IMR-90 (cell line): Measurements from ENCODE around the gene PAFAH1B2. TPM values are rescaled to one million over a fixed set of nuclear protein-coding genes. Genes with fewer than 3 reads are reported as not detected.

ENCODE experiments used
- ATAC-seq: fragments of 200-7000 bp; cut with Tn5 transposase; 2 replicates; pipeline ENCODE4 v1.9.1; 2020; ENCODE audit warnings: low read depth, mild to moderate bottlenecking, moderate library complexity
- BruUV-seq: library from RNA; stranded (reverse); fragments of 400-500 nt; replicated peaks from 2 replicates; lab custom pipeline; 2021; lab: Mats Ljungman, UMichigan
- CTCF ChIA-PET: fragments of 300-600 bp; formaldehyde crosslinking; extraction: SDS; loops from one replicate; lab custom pipeline; 2021; ENCODE audit warnings: antibody characterized with exemption; lab: Yijun Ruan, JAX
- POLR2A ChIA-PET: fragments of 300-600 bp; sonication (Branson Sonifier 250); formaldehyde crosslinking; loops from one replicate; lab custom pipeline; 2022; ENCODE audit warnings: antibody characterized with exemption; ENCODE audit not compliant: unreplicated experiment; lab: Charles Lee
- DNase-seq: peaks from one replicate; pipeline ENCODE4 v3.0.0; 2013
- H2AFZ ChIP-seq: replicated peaks from 2 replicates; pipeline ENCODE3; 2013; ENCODE audit warnings: low read length, mild to moderate bottlenecking; ENCODE audit not compliant: poor library complexity
- H2AK5ac ChIP-seq: 2 replicates; pipeline ENCODE4 v1.6.1; 2013; ENCODE audit warnings: low read depth, low read length, inconsistent platforms
- H2AK9ac ChIP-seq: replicated peaks from 2 replicates; pipeline ENCODE3; 2013; ENCODE audit warnings: mild to moderate bottlenecking, low read depth, low read length, moderate library complexity; ENCODE audit not compliant: poor library complexity
- H2BK120ac ChIP-seq: 2 replicates; pipeline ENCODE4 v1.6.1; 2013; ENCODE audit warnings: low read depth, low read length, inconsistent platforms
- H2BK15ac ChIP-seq: 3 replicates; pipeline ENCODE4 v1.6.1; 2013; ENCODE audit warnings: low read depth, low read length, inconsistent platforms
- H2BK20ac ChIP-seq: 2 replicates; pipeline ENCODE4 v1.6.1; 2013; ENCODE audit warnings: low read depth, mild to moderate bottlenecking, inconsistent platforms, low read length, moderate library complexity
- H2BK5ac ChIP-seq: 2 replicates; pipeline ENCODE4 v1.6.1; 2013; ENCODE audit warnings: mild to moderate bottlenecking, low read depth, low read length, inconsistent platforms; ENCODE audit not compliant: poor library complexity, severe bottlenecking
- H3K14ac ChIP-seq: replicated peaks from 2 replicates; pipeline ENCODE4 v1.6.1; 2013; ENCODE audit warnings: low read depth, low read length, inconsistent platforms
- H3K18ac ChIP-seq: 2 replicates; pipeline ENCODE4 v1.6.1; 2013; ENCODE audit warnings: low read depth, low read length, control low read depth
- H3K23ac ChIP-seq: 2 replicates; pipeline ENCODE4 v1.6.1; 2013; ENCODE audit warnings: low read depth, low read length, inconsistent platforms
- H3K27ac ChIP-seq: 2 replicates; pipeline ENCODE4 v1.5.1; 2013; ENCODE audit warnings: mild to moderate bottlenecking, control low read depth, low read length; ENCODE audit not compliant: insufficient read depth
- H3K27me3 ChIP-seq: 2 replicates; pipeline ENCODE4 v1.6.1; 2013; ENCODE audit warnings: low read length; ENCODE audit not compliant: control insufficient read depth, insufficient read depth
- H3K36me3 ChIP-seq: 2 replicates; pipeline ENCODE4 v1.6.1; 2013; ENCODE audit warnings: low read length, mixed read lengths; ENCODE audit not compliant: control insufficient read depth, insufficient read depth
- H3K4ac ChIP-seq: 2 replicates; pipeline ENCODE4 v1.6.1; 2013; ENCODE audit warnings: low read depth, low read length, inconsistent platforms
- H3K4me1 ChIP-seq: 2 replicates; pipeline ENCODE4 v1.6.1; 2013; ENCODE audit warnings: low read length, mixed read lengths; ENCODE audit not compliant: control insufficient read depth, insufficient read depth
- H3K4me2 ChIP-seq: 2 replicates; pipeline ENCODE4 v1.6.1; 2013; ENCODE audit warnings: low read depth, mild to moderate bottlenecking, control low read depth, low read length, moderate library complexity
- H3K4me3 ChIP-seq: 2 replicates; pipeline ENCODE4 v1.5.1; 2013; ENCODE audit warnings: low read depth, mild to moderate bottlenecking, control low read depth, low read length, moderate library complexity; ENCODE audit not compliant: insufficient read depth
- H3K56ac ChIP-seq: 2 replicates; pipeline ENCODE4 v1.6.1; 2013; ENCODE audit warnings: low read length, inconsistent platforms; ENCODE audit not compliant: insufficient read depth; ENCODE audit errors: extremely low read depth
- H3K79me1 ChIP-seq, 2 experiments: 2 replicates each; pipeline ENCODE4 v1.6.1; 2013; ENCODE audit warnings: low read length in 2 of 2, inconsistent platforms in 1 of 2, low read depth in 1 of 2
- H3K9ac ChIP-seq: 2 replicates; pipeline ENCODE4 v1.6.1; 2013; ENCODE audit warnings: low read depth, low read length, control low read depth
- H3K9me1 ChIP-seq: 2 replicates; pipeline ENCODE4 v1.6.1; 2013; ENCODE audit warnings: low read length, inconsistent platforms; ENCODE audit not compliant: insufficient read depth
- H3K9me3 ChIP-seq: 2 replicates; pipeline ENCODE4 v1.6.1; 2013; ENCODE audit warnings: low read length; ENCODE audit not compliant: control insufficient read depth, insufficient read depth
- H4K20me1 ChIP-seq: 2 replicates; pipeline ENCODE4 v1.6.1; 2013; ENCODE audit warnings: low read length, inconsistent platforms; ENCODE audit not compliant: insufficient read depth
- H4K5ac ChIP-seq: 2 replicates; pipeline ENCODE4 v1.6.1; 2013; ENCODE audit warnings: mild to moderate bottlenecking, low read depth, low read length, control low read depth
- H4K8ac ChIP-seq, 2 experiments: 2 replicates each; pipeline ENCODE4 v1.6.1; 2013; ENCODE audit warnings: low read depth in 2 of 2, low read length in 2 of 2, control low read depth in 1 of 2, inconsistent platforms in 1 of 2
- H4K91ac ChIP-seq: 2 replicates; pipeline ENCODE4 v1.6.1; 2013; ENCODE audit warnings: low read depth, low read length, inconsistent platforms; ENCODE audit not compliant: insufficient read depth
- BHLHE40 ChIP-seq: fragments of 150-350 bp; IDR thresholded peaks from 2 replicates; pipeline ENCODE4 v1.6.1; 2016; ENCODE audit warnings: mild to moderate bottlenecking, low read depth, low read length
- CEBPB ChIP-seq: IDR thresholded peaks from 2 replicates; pipeline ENCODE4 v1.6.1; 2012; ENCODE audit warnings: low read depth, low read length, improper control_type of control experiment
- CHD1 ChIP-seq: IDR thresholded peaks from 2 replicates; pipeline ENCODE4 v1.6.1; 2012; ENCODE audit warnings: low read depth, low read length, improper control_type of control experiment
- CTCF ChIP-seq: conservative IDR thresholded peaks from 2 replicates; pipeline ENCODE4 v1.5.1; 2012; ENCODE audit warnings: mild to moderate bottlenecking, low read depth, low read length, improper control_type of control experiment
- MAFK ChIP-seq: IDR thresholded peaks from 2 replicates; pipeline ENCODE4 v1.6.1; 2012; ENCODE audit warnings: low read depth, low read length, improper control_type of control experiment
- MXI1 ChIP-seq: IDR thresholded peaks from 2 replicates; pipeline ENCODE4 v1.6.1; 2012; ENCODE audit warnings: low read depth, mild to moderate bottlenecking, low read length, moderate library complexity, borderline replicate concordance
- POLR2A ChIP-seq: IDR thresholded peaks from 2 replicates; pipeline ENCODE4 v1.6.1; 2012; ENCODE audit warnings: mild to moderate bottlenecking, low read depth, low read length
- RAD21 ChIP-seq: IDR thresholded peaks from 2 replicates; pipeline ENCODE4 v1.6.1; 2012; ENCODE audit warnings: low read length, improper control_type of control experiment
- RCOR1 ChIP-seq: IDR thresholded peaks from 2 replicates; pipeline ENCODE4 v1.6.1; 2012; ENCODE audit warnings: mild to moderate bottlenecking, low read length, improper control_type of control experiment; ENCODE audit not compliant: insufficient replicate concordance
- SMC3 ChIP-seq: fragments of 150-350 bp; IDR thresholded peaks from 2 replicates; pipeline ENCODE4 v1.6.1; 2016; ENCODE audit warnings: low read depth, mild to moderate bottlenecking, antibody characterized with exemption, low read length, moderate library complexity
- WGBS, 2 experiments: methylation state at CpG; one replicate each; pipeline versions ENCODE4 v1.1.5 to v1.1.7; 2013; ENCODE audit warnings: missing lambda C conversion rate in 2 of 2; ENCODE audit not compliant: insufficient read length in 1 of 2; ENCODE audit errors: extremely low coverage in 2 of 2; 5-methylcytosine and 5-hydroxymethylcytosine counted together
- dilution Hi-C: fragments of 300-500 bp; cut with HindIII; formaldehyde crosslinking; loops from one replicate; pipeline ENCODE4 v1.14.3; 2018; ENCODE audit warnings: low sequenced_read_pairs; ENCODE audit not compliant: unreplicated experiment
- in situ Hi-C: fragments of 300-500 bp; cut with MboI; formaldehyde crosslinking; loops from 3 replicates; pipeline ENCODE4 v1.14.3; 2019; ENCODE audit warnings: low sequenced_read_pairs, inconsistent platforms, mixed read lengths
- intact Hi-C: fragments of 100-400 bp; cut with micrococcal nuclease; formaldehyde crosslinking; loops from 2 replicates; pipeline ENCODE4 v1.10.0; 2022
- polyA plus RNA-seq, 3 experiments: library from polyadenylated mRNA; depleted of rRNA; stranded (reverse); fragments of >200 nt; gene quantifications; 2 replicates each; pipeline ENCODE4 v1.2.3, GENCODE V29; 2012; ENCODE audit warnings: low replicate concordance in 1 of 3
- total RNA-seq: library from RNA; depleted of rRNA; stranded (reverse); fragments of >200 nt; gene quantifications from 2 replicates; pipeline ENCODE4 v1.2.3, GENCODE V29; 2012

PAFAH1B2 gene
- total and polyA plus RNA-seq, 2 of the 4 experiments (the other 2 are of a cell fraction): 29.8 to 280 TPM

- Histone ChIP-seq H3K9ac (no peak overlapping the region), H3K36me3 (no peaks in the 10 kb centered on the region), H2BK5ac (no peak overlapping the region), H4K5ac (no peak overlapping the region), H3K14ac (no peak overlapping the region), H2BK15ac (no peak overlapping the region), H2AK5ac (no peak overlapping the region), H3K4me1 (peaks cover 2% of the 10 kb centered on the region; the same call in 1 of the 2 replicates), H3K23ac (no peak overlapping the region), H3K27me3 (peaks cover 24% of the 10 kb centered on the region), H3K56ac (no peak overlapping the region), H3K18ac (no peak overlapping the region), H4K8ac (no peak overlapping the region), H2AK9ac (no peak overlapping the region), H3K9me1 (no peaks in the 10 kb centered on the region), H3K4me3 (no peak overlapping the region), H3K79me1 (no peaks in the 10 kb centered on the region), H2BK120ac (no peak overlapping the region), H3K9me3 (no peaks in the 10 kb centered on the region), H2AFZ (no peak overlapping the region), H3K27ac (no peak overlapping the region), H3K4me2 (no peak overlapping the region), H4K91ac (no peak overlapping the region), H2BK20ac (no peak overlapping the region), H3K4ac (no peak overlapping the region), H4K20me1 (no peaks in the 10 kb centered on the region)
- no peak for TF ChIP-seq BHLHE40
- TF ChIP-seq CHD1: no peak
- no peak for TF ChIP-seq RCOR1
- TF ChIP-seq CEBPB: no peak
- TF ChIP-seq POLR2A: no peak
- no peak for TF ChIP-seq SMC3
- no peak for TF ChIP-seq MXI1
- TF ChIP-seq RAD21: no peak
- TF ChIP-seq MAFK: no peak
- TF ChIP-seq CTCF: no peak
- POLR2A ChIA-PET: no interaction called here
- BruUV-seq: no TSS peak
- CTCF ChIA-PET: no interaction called here
- dilution Hi-C loops (no loop called here), intact Hi-C loops (no loop called here), in situ Hi-C loops (no loop called here)
- WGBS, 2 experiments: 90% methylated on average over 2 of the region's 7 CpGs; no CpG with 5 or more reads in 1 of the 2 experiments
- DNase-seq (no peak), ATAC-seq (no peak)
Measured at GRCh38 chr11:117126223-117126965, 17.7 kb upstream of the PAFAH1B2 start.
